ENCODE measurements around the gene KCNH4. TPM values are rescaled to one million over a fixed set of nuclear protein-coding genes. Genes with fewer than 3 reads are reported as not detected.

KCNH4 gene
- total RNA-seq, 1 experiment from 2014 or later, result 0.24 TPM

GRCh38 chr17:42183741-42184711 lies 3.1 kb upstream of the KCNH4 start (continued):
- TF ChIP-seq RELA (CRISPR knock-in tag; IDR thresholded peaks at IDR 0.05; ENCODE audit: borderline replicate concordance), result peak; percentile 97
- peak; percentile 84 for TF ChIP-seq PREB (CRISPR knock-in tag; IDR thresholded peaks at IDR 0.05; ENCODE audit: borderline replicate concordance)
- no peak for TF ChIP-seq AR (CRISPR knock-in tag; IDR thresholded peaks at IDR 0.05)
- TF ChIP-seq FOXP1 (CRISPR knock-in tag; IDR thresholded peaks at IDR 0.05; ENCODE audit: borderline replicate concordance), result peak; percentile 99
- peak; percentile 99 for TF ChIP-seq MAX (CRISPR knock-in tag; IDR thresholded peaks at IDR 0.05)
- TF ChIP-seq ZNF121 (CRISPR knock-in tag; IDR thresholded peaks at IDR 0.05), result peak; percentile 31; the same call in 1 of the 2 replicates
- no peak for TF ChIP-seq EMX1 (CRISPR knock-in tag; IDR thresholded peaks at IDR 0.05)
- no peak for TF ChIP-seq CDX4 (CRISPR knock-in tag; IDR thresholded peaks at IDR 0.05; ENCODE audit: borderline replicate concordance)
- no peak for TF ChIP-seq GRHL2 (CRISPR knock-in tag; IDR thresholded peaks at IDR 0.05; ENCODE audit: insufficient replicate concordance, severe bottlenecking)
- TF ChIP-seq ATF3 (CRISPR knock-in tag; conservative IDR thresholded peaks at IDR 0.05), result 0 out of 2 replicates have a peak, but pooled peaks have one; percentile 62
- TF ChIP-seq SOX15 (CRISPR knock-in tag; IDR thresholded peaks at IDR 0.05), result no peak
- 0 out of 2 replicates have a peak, but pooled peaks have one; percentile 77 for TF ChIP-seq ZNF532 (CRISPR knock-in tag; IDR thresholded peaks at IDR 0.05; ENCODE audit: borderline replicate concordance)
- TF ChIP-seq GABPB1 (CRISPR knock-in tag; IDR thresholded peaks at IDR 0.05), result peak; percentile 38
- TF ChIP-seq SP1 (CRISPR knock-in tag; conservative IDR thresholded peaks at IDR 0.05), result peak; percentile 47; the same call in 1 of the 2 replicates
- TF ChIP-seq FOXP4 (CRISPR knock-in tag; IDR thresholded peaks at IDR 0.05), result peak; percentile 96
- TF ChIP-seq E2F1 (CRISPR knock-in tag; IDR thresholded peaks at IDR 0.05), result peak; percentile 97
- no peak for TF ChIP-seq MLX (CRISPR knock-in tag; IDR thresholded peaks at IDR 0.05)
- TF ChIP-seq ZNF281 (CRISPR knock-in tag; IDR thresholded peaks at IDR 0.05), result peak; percentile 95
- TF ChIP-seq ESRRA (CRISPR knock-in tag; IDR thresholded peaks at IDR 0.05; ENCODE audit: borderline replicate concordance), result peak; percentile 96

Data from WTC11 (cell line).